Esophagus muscularis mucosa (tissue), 4 donors: ENCODE data around the gene DPPA4. TPM values are rescaled to one million over a fixed set of nuclear protein-coding genes. Genes with fewer than 3 reads are reported as not detected.

ENCODE experiments used
- DNase-seq: peaks from one replicate; pipeline ENCODE4 v3.0.0-alpha.2; 2017; ENCODE audit errors: extremely low spot score
- H3K27ac ChIP-seq, 4 donors: fragments of 200-600 bp; sonication (generic); replicated peaks in 1 of 4; 1 replicate in 3 of 4; 2 replicates in 1 of 4; pipeline ENCODE4 v1.5.1; 2016 to 2019; ENCODE audit warnings: mild to moderate bottlenecking in 1 of 4
- H3K27me3 ChIP-seq, 4 donors: fragments of 200-600 bp; sonication (generic); one replicate each; pipeline versions ENCODE4 v1.5.1 to v1.6.0; 2016 to 2019
- H3K36me3 ChIP-seq, 4 donors: fragments of 200-600 bp; sonication (generic); one replicate each; pipeline ENCODE4 v1.5.1; 2016 to 2019
- H3K4me1 ChIP-seq, 4 donors: fragments of 200-600 bp; sonication (generic); one replicate each; pipeline ENCODE4 v1.5.1; 2016 to 2019
- H3K4me3 ChIP-seq, 4 donors: fragments of 200-600 bp; sonication (generic); 1 replicate in 2 of 4; 2 replicates in 2 of 4; pipeline ENCODE4 v1.5.1; 2016 to 2019; ENCODE audit warnings: mild to moderate bottlenecking in 4 of 4, moderate library complexity in 1 of 4
- H3K9me3 ChIP-seq, 4 donors: fragments of 200-600 bp; sonication (generic); 1 replicate in 3 of 4; 2 replicates in 1 of 4; pipeline ENCODE4 v1.5.1; 2016 to 2019
- EP300 ChIP-seq: sonication (generic); formaldehyde crosslinking; IDR thresholded peaks from one replicate; pipeline ENCODE4 v1.6.1; 2017; ENCODE audit warnings: antibody characterized with exemption
- POLR2A ChIP-seq: fragments of 450-650 bp; IDR thresholded peaks from one replicate; pipeline ENCODE4 v1.6.1; 2017; ENCODE audit warnings: antibody characterized with exemption, moderate library complexity, mild to moderate bottlenecking, low read depth
- POLR2AphosphoS5 ChIP-seq, 2 donors: sonication (generic); formaldehyde crosslinking; IDR thresholded peaks; one replicate each; pipeline ENCODE4 v1.6.1; 2017; ENCODE audit warnings: antibody characterized with exemption in 2 of 2
- whole genome bisulfite sequencing: methylation state at CpG from one replicate; pipeline ENCODE4 v1.1.5; 2018; 5-methylcytosine and 5-hydroxymethylcytosine counted together
- intact Hi-C: fragments of 100-400 bp; cut with DNase I; formaldehyde crosslinking; loops from one replicate; pipeline ENCODE4 v1.15.1; 2023
- total RNA-seq, 4 donors: library from RNA; depleted of rRNA; stranded (reverse); fragments of >200 nt; gene quantifications; one replicate each; pipeline versions ENCODE4 v1.1.0 to v1.2.1, GENCODE V29; 2016
- TF ChIP-seq, protein P1 (sequence below), 3 experiments: fragments of 200-600 bp in 2 of 3; fragments of 450-650 bp in 1 of 3; sonication (generic) in 2 of 3; IDR thresholded peaks; one replicate each; pipeline ENCODE4 v1.5.1; 2017 to 2019; ENCODE audit warnings: antibody characterized with exemption in 3 of 3, mild to moderate bottlenecking in 2 of 3, moderate library complexity in 1 of 3

Gene DPPA4, protein sequence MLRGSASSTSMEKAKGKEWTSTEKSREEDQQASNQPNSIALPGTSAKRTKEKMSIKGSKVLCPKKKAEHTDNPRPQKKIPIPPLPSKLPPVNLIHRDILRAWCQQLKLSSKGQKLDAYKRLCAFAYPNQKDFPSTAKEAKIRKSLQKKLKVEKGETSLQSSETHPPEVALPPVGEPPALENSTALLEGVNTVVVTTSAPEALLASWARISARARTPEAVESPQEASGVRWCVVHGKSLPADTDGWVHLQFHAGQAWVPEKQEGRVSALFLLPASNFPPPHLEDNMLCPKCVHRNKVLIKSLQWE
- total RNA-seq: not detected

DNA sequence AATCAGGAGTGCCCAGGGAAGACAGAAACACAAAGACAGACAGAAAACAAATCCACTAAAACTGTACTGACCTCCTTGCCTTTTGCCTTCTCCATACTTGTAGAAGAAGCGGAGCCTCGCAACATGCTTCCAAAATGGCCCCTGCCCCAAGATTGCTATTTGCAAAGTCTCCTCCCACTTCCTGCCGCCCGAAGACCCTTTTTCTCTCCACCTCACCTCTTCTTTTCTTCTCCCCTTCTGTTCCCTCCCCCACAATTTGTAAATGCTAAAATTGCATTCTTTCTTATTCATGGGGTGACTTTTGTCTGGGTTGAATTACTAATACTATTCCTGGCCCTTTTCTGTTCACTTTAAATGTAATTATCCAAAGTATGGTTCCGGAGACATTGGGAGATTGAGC is at the start of gene DPPA4:
TSS of gene DPPA4 (minus strand) at position 154 of the 400 bp plus-strand sequence. CDS start at position 125, 29 bp downstream.
- no peak within 1 kb of the TSS for H3K27ac ChIP-seq
- H3K9me3 ChIP-seq: no peaks in the 10 kb centered on the region
- TF ChIP-seq, protein P1, sequence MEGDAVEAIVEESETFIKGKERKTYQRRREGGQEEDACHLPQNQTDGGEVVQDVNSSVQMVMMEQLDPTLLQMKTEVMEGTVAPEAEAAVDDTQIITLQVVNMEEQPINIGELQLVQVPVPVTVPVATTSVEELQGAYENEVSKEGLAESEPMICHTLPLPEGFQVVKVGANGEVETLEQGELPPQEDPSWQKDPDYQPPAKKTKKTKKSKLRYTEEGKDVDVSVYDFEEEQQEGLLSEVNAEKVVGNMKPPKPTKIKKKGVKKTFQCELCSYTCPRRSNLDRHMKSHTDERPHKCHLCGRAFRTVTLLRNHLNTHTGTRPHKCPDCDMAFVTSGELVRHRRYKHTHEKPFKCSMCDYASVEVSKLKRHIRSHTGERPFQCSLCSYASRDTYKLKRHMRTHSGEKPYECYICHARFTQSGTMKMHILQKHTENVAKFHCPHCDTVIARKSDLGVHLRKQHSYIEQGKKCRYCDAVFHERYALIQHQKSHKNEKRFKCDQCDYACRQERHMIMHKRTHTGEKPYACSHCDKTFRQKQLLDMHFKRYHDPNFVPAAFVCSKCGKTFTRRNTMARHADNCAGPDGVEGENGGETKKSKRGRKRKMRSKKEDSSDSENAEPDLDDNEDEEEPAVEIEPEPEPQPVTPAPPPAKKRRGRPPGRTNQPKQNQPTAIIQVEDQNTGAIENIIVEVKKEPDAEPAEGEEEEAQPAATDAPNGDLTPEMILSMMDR (IDR thresholded peaks at IDR 0.05): no peak
- TF ChIP-seq EP300 (no peak), POLR2AphosphoS5 (IDR thresholded peaks at IDR 0.05) (no peak), POLR2A (no peak)
- H3K36me3 ChIP-seq: no peaks in the 10 kb centered on the region
- WGBS: 70% methylated on average over 5 of the region's 5 CpGs
- peak within 1 kb of the TSS; percentile 30 to 47 (median 39) for H3K4me3 ChIP-seq
- H3K4me1 ChIP-seq: peaks cover 0 to 12% (median 9%) of the 10 kb centered on the region in 4 donors
- no peak for DNase-seq
- H3K27me3 ChIP-seq: peaks cover 0 to 3% (median 0%) of the 10 kb centered on the region in 4 donors
- intact Hi-C loops: no loop called here

DNA sequence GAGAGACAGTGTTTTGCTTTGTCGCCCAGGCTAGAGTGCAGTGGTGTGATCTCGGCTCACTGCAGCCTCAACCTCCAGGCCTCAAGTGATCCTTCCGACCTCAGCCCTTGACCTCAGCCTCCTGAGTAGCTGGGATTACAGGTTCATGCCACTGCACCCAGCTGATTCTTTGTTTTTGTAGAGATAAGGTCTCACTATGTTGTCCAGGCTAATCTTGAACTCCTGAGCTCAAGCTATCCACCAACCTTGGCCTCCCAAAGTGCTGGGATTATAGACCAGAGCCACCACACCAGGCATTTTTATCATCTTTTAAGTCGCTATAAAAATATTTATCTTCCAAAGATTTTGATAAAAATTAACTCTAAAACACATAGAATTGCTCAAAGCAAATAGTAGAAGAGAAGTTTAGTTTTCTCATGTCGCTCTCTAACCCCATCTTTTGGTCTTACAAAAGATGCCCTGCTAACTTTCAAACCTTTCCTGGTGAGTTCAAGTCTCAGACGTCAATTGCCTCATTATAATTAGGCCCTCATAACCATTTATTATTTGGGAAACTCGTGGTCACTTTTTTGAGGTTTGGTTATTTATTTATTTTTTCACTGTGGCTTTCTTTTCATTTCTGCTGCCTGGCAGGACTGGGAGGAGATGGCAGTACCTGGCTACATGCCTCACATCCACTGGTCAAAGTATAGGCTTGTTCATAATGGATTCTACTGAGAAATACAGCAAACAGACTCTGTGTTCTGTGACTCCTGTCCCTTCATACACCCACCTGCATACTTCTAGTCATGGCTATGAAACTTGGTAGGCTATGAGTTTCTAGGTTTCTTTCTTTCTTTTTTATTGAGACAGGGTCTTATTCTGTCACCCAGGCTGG is 48.3 kb upstream of the DPPA4 start:
- Histone ChIP-seq H3K36me3 (no peaks in the 10 kb centered on the region), H3K27ac (no peak overlapping the region), H3K9me3 (no peaks in the 10 kb centered on the region), H3K27me3 (no peaks in the 10 kb centered on the region), H3K4me3 (no peak overlapping the region), H3K4me1 (no peaks in the 10 kb centered on the region)
- intact Hi-C loops: no loop called here
- TF ChIP-seq, protein P1 (IDR thresholded peaks at IDR 0.05): no peak
- no peak for TF ChIP-seq POLR2A
- TF ChIP-seq POLR2AphosphoS5 (IDR thresholded peaks at IDR 0.05): no peak
- no peak for TF ChIP-seq EP300
- no peak for DNase-seq
- WGBS: 83% methylated on average over 7 of the region's 7 CpGs

DNA sequence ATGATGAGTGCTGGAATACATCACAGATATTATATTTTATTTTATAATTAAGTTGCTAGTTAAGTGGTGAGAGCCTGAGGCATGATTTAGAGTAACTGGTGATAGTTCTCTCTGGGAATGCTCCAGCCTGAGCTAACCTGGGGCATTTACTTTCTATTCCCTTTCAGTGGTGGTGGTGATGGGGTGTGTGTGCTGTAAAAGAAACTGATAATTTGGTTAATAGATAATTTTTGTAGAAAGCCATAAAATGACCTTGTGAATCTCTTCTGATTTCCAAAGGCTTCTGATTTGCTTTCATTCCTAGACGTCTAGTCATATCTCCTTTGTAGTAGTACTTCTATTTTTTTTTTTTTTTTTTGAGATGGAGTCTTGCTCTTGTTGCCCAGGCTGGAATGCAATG is 46.8 kb upstream of the DPPA4 start:
- H3K36me3 ChIP-seq: no peaks in the 10 kb centered on the region
- no peaks in the 10 kb centered on the region for H3K9me3 ChIP-seq
- no peaks in the 10 kb centered on the region for H3K4me1 ChIP-seq
- intact Hi-C loops: no loop called here
- H3K27me3 ChIP-seq: no peaks in the 10 kb centered on the region
- no peak overlapping the region for H3K4me3 ChIP-seq
- WGBS: 71% methylated on average over 1 of the region's 1 CpG
- TF ChIP-seq, protein P1 (IDR thresholded peaks at IDR 0.05): no peak
- TF ChIP-seq POLR2AphosphoS5 (IDR thresholded peaks at IDR 0.05): no peak
- no peak for TF ChIP-seq EP300
- no peak for TF ChIP-seq POLR2A
- H3K27ac ChIP-seq: no peak overlapping the region
- DNase-seq: no peak

DNA sequence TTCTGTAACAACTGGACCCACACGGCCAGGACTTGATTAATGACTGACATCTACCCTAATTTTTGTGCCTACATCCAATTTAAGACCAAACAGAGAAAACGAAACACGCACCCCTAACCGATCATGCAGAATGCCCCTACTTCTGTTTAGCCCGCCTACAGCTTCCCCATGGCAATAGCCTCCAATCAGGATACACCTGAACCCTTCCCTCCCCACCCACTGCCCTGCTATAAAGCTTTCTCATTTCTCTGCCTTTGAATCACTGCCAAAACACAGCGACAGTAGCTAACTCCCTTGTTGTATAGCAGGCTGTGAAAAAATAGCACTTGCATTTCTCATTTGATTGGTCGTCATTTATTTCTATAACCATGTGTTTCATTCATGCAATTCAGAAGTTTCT is 45.2 kb upstream of the DPPA4 start:
- TF ChIP-seq, protein P1 (IDR thresholded peaks at IDR 0.05): no peak
- TF ChIP-seq POLR2A (no peak), POLR2AphosphoS5 (IDR thresholded peaks at IDR 0.05) (no peak), EP300 (no peak)
- 60% methylated on average over 7 of the region's 7 CpGs for WGBS
- no peaks in the 10 kb centered on the region for H3K36me3 ChIP-seq
- H3K9me3 ChIP-seq: no peaks in the 10 kb centered on the region
- intact Hi-C loops: no loop called here
- no peak for DNase-seq
- no peak overlapping the region for H3K4me3 ChIP-seq
- H3K27ac ChIP-seq: no peak overlapping the region
- no peaks in the 10 kb centered on the region for H3K27me3 ChIP-seq
- no peaks in the 10 kb centered on the region for H3K4me1 ChIP-seq
